SK-N-SH treated with all-trans-retinoic acid at 6 μM for 48 hours (cell line): ENCODE data around the gene OGN.

Experiments used
- ARNTL ChIP-seq: fragments of 450-650 bp; formaldehyde crosslinking; IDR thresholded peaks from 2 replicates; pipeline ENCODE4 v1.5.0; 2020; ENCODE audit warnings: low read depth, mild to moderate bottlenecking, moderate library complexity, borderline replicate concordance
- CREB5 ChIP-seq: fragments of 250-450 bp; sonication (Bioruptor Pico); IDR thresholded peaks from 2 replicates; pipeline ENCODE4 v1.5.1; 2020; ENCODE audit warnings: low read depth, mild to moderate bottlenecking, moderate library complexity
- CSDC2 ChIP-seq: fragments of 250-450 bp; sonication (Bioruptor Pico); IDR thresholded peaks from 2 replicates; pipeline ENCODE4 v1.5.0; 2020; ENCODE audit warnings: mild to moderate bottlenecking, moderate library complexity
- CSRNP3 ChIP-seq: fragments of 250-450 bp; sonication (Bioruptor Pico); IDR thresholded peaks from 2 replicates; pipeline ENCODE4 v1.5.1; 2021; ENCODE audit warnings: mild to moderate bottlenecking, moderate library complexity
- ESRRG ChIP-seq: fragments of 250-450 bp; sonication (Bioruptor Pico); IDR thresholded peaks from 2 replicates; pipeline ENCODE4 v1.6.1; 2021; ENCODE audit warnings: mild to moderate bottlenecking
- PATZ1 ChIP-seq: fragments of 250-450 bp; sonication (Bioruptor Pico); IDR thresholded peaks from 2 replicates; pipeline ENCODE4 v1.8.0; 2020; ENCODE audit warnings: mild to moderate bottlenecking, moderate library complexity, borderline replicate concordance
- TCF4 ChIP-seq: fragments of 250-450 bp; sonication (Bioruptor Pico); IDR thresholded peaks from 2 replicates; pipeline ENCODE4 v1.8.0; 2021; ENCODE audit warnings: mild to moderate bottlenecking, moderate library complexity, borderline replicate concordance
- ZNF70 ChIP-seq: fragments of 450-650 bp; formaldehyde crosslinking; IDR thresholded peaks from 2 replicates; pipeline ENCODE4 v1.5.0; 2020; ENCODE audit warnings: mild to moderate bottlenecking, moderate library complexity

GRCh38 chr9:92405818-92406217 lies 1.4 kb upstream of the OGN start:
- no peak for TF ChIP-seq PATZ1
- no peak for TF ChIP-seq CSRNP3
- no peak for TF ChIP-seq ESRRG (CRISPR knock-in tag)
- no peak for TF ChIP-seq CSDC2
- TF ChIP-seq TCF4 (CRISPR knock-in tag) = no peak
- TF ChIP-seq CREB5 (CRISPR knock-in tag) = no peak
- no peak for TF ChIP-seq ZNF70 (CRISPR knock-in tag)
- TF ChIP-seq ARNTL = no peak
